ENCODE data around the gene RBMS1.
"Not testable (repeated sequence)": the region's sequence is repeated elsewhere in the genome, so short reads cannot be mapped to it uniquely, and the experiment has no call there.

RBMS1 gene

GRCh38 chr2:160501370-160501769 is 7.8 kb upstream of the RBMS1 start:
- no peak for DNase-seq

- DNase-seq, result no peak
Observed at GRCh38 chr2:160499865-160500264, 6.3 kb upstream of the RBMS1 start.

GRCh38 chr2:160498137-160498536 is 4.5 kb upstream of the RBMS1 start:
- no peak for DNase-seq

GRCh38 chr2:160494201-160494644 is 616 bp upstream of the RBMS1 start:
- no peak for DNase-seq

- DNase-seq, result peak; percentile 59
Observed at GRCh38 chr2:160492401-160493226, 993 bp downstream of the RBMS1 start.

GRCh38 chr2:160491911-160492371 is 1.7 kb downstream of the RBMS1 start:
- no peak for DNase-seq

- DNase-seq, result no peak
Observed at GRCh38 chr2:160490733-160491685, 2.6 kb downstream of the RBMS1 start.

GRCh38 chr2:160489111-160489510 is 4.5 kb downstream of the RBMS1 start:
- no peak for DNase-seq

- DNase-seq, result not testable (repeated sequence)
Observed at GRCh38 chr2:160488289-160488688, 5.3 kb downstream of the RBMS1 start.

GRCh38 chr2:160486341-160486740 is 7.3 kb downstream of the RBMS1 start:
- DNase-seq, result no peak

- DNase-seq, result peak; percentile 39
Observed at GRCh38 chr2:160484859-160485520, 8.6 kb downstream of the RBMS1 start.

- DNase-seq, result peak; percentile 78
Observed at GRCh38 chr2:160482673-160483072, 10.9 kb downstream of the RBMS1 start.

- DNase-seq, result no peak
Observed at GRCh38 chr2:160479269-160479668, 14.3 kb downstream of the RBMS1 start.

GRCh38 chr2:160478660-160479059 is 14.9 kb downstream of the RBMS1 start:
- DNase-seq, result no peak

- DNase-seq, result no peak
Observed at GRCh38 chr2:160477032-160477431, 16.6 kb downstream of the RBMS1 start.

GRCh38 chr2:160474891-160475787 is 18.5 kb downstream of the RBMS1 start:
- no peak for DNase-seq

- peak; percentile 34 for DNase-seq
Observed at GRCh38 chr2:160474319-160474645, 19.3 kb downstream of the RBMS1 start.

GRCh38 chr2:160473468-160474318 is 19.9 kb downstream of the RBMS1 start:
- peak; percentile 29 for DNase-seq

- no peak for DNase-seq
Observed at GRCh38 chr2:160472839-160473251, 20.8 kb downstream of the RBMS1 start.

GRCh38 chr2:160471950-160472349 is 21.7 kb downstream of the RBMS1 start:
- DNase-seq, result peak; percentile 48

- no peak for DNase-seq
Observed at GRCh38 chr2:160469621-160470204, 23.9 kb downstream of the RBMS1 start.
